GM20000 (cell line): ENCODE data around the gene NR6A1.

Source experiments
- DNase-seq: peaks from one replicate; pipeline ENCODE4 v3.0.0; 2012; ENCODE audit warnings: low spot score
- CTCF ChIP-seq: IDR thresholded peaks from 2 replicates; pipeline ENCODE4 v1.5.1; 2012; ENCODE audit warnings: mild to moderate bottlenecking, control low read depth; ENCODE audit errors: extremely low read depth, missing control alignments

The NR6A1 gene

GRCh38 chr9:124501771-124502320, 269.3 kb downstream of the NR6A1 start:
- no peak for DNase-seq
- no peak for TF ChIP-seq CTCF

GRCh38 chr9:124500796-124501611, 270.1 kb downstream of the NR6A1 start:
- TF ChIP-seq CTCF, result no peak
- no peak for DNase-seq

GRCh38 chr9:124500028-124500795, 270.9 kb downstream of the NR6A1 start:
- TF ChIP-seq CTCF, result no peak
- DNase-seq, result no peak

- TF ChIP-seq CTCF, result no peak
- DNase-seq, result no peak
Measured at GRCh38 chr9:124499216-124499615, 271.9 kb downstream of the NR6A1 start.

GRCh38 chr9:124498499-124499146, 272.5 kb downstream of the NR6A1 start:
- DNase-seq, result no peak
- no peak for TF ChIP-seq CTCF

GRCh38 chr9:124498040-124498439, 273.1 kb downstream of the NR6A1 start:
- DNase-seq, result no peak
- TF ChIP-seq CTCF, result no peak
